ENCODE results near the gene TRPV6.

GRCh38 chr7:142894985-142895593 lies 9.5 kb upstream of the TRPV6 start:
- TF ChIP-seq POLR2A (IDR thresholded peaks at IDR 0.05; ENCODE audit: low read length) (no peak), GATA1 (IDR thresholded peaks at IDR 0.05; ENCODE audit: low read depth, low read length) (no peak)
